HG03025 (cell line): ENCODE results near the gene PGAM2.
"Not testable (repeated sequence)": the region's sequence is repeated elsewhere in the genome, so short reads cannot be mapped to it uniquely, and the experiment has no call there.

Experiments
- ATAC-seq: cut with Tn5 transposase; IDR thresholded peaks from one replicate; pipeline ENCODE4 v1.9.1; 2021; ENCODE audit warnings: mild to moderate bottlenecking, moderate library complexity; ENCODE audit not compliant: unreplicated experiment, low FRiP score

The PGAM2 gene

DNA sequence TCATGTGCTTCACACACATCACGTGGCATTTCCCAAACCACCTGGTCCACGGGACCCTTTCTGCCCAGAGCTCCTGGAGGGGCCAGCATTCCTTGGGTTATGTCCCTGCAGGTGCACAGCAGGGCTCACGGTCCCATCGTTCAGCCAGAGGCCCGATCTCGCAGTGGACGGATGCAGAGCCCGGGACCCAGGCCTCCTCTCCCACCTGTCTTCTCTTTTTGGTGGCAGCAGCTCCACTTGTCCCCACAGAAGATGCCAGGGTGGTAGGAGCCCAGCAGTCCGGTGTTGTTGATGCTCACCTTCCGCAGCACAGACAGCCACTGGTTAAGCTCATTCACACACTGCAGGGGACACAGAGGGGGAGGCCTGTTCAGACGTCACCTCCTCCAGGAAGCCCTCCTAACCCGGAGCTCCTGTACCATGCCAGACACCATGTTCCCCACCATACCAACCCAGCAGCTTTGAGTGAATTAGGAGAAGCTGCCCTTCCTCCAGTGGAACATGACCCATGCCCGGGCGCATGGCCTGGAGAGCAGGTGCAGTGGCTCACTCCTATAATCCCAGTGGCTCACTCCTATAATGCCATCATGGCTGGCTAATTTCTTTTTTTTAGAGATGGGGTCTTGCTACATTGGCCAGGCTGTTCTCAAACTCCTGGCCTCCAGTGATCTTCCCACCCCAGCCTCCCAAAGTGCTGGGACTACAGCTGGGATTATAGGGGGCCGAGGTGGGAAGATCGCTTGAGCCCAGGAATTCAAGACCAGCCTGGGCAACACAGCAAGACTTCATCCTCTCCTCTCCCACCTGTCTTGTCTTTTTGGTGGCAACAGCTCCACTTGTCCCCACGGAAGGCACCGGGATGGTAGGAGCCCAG lies 31.2 kb downstream of the PGAM2 start:
- ATAC-seq: not testable (repeated sequence)

DNA sequence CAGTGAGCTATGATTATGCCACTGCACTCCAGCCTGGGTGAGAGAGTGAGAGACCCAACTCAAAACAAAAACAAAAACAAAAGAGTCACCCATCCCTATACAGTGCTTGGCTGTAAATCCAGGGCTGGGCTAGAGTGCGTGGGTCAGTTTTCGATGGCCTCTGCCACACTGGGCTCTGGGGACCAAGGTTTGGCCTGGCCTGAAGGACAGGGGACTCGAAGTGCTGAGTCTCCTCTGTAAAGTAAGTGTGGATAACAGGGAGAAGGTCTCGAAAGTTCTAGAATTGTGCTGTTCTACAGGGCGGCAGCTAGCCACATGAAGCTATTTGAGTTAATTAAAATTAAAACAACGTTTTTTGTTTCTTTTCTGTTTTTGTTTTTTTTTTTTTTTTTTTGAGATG lies 33.3 kb downstream of the PGAM2 start:
- ATAC-seq: not testable (repeated sequence)

DNA sequence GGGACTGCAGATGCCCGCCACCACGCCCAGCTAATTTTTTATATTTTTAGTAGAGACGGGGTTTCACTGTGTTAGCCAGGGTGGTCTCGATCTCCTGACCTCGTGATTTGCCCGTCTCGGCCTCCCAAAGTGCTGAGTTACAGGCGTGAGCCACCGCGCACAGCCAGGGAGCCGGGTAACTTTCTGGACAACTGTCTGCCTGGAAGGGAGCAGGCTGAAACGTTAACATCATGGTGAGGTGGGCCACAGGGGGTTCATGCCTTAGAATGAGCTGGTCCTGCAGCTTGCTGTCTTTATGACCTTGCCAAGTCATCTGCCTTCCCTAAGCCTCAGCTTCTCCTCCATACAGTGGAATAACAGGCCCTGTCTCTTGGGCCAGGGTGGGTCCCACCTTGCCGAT lies 34.0 kb downstream of the PGAM2 start:
- not testable (repeated sequence) for ATAC-seq

DNA sequence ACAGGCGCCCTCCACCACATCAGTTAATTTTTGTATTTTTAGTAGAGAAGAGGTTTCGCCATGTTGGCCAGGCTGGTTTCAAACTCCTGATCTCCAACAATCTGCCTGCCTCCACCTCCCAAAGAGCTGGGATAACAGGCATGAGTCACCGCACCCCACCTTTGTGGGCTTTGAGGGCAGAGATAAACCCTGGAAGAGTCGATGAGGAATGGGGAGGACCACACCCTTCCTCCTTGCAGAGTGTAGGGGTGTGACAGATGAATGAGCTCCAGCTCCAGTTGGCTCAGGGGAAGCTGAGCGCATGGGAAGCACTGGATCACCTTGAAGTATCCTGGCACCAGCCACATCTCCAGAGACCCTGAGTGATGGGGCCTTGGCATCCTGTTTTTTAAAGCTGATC lies 35.3 kb downstream of the PGAM2 start:
- ATAC-seq: not testable (repeated sequence)

DNA sequence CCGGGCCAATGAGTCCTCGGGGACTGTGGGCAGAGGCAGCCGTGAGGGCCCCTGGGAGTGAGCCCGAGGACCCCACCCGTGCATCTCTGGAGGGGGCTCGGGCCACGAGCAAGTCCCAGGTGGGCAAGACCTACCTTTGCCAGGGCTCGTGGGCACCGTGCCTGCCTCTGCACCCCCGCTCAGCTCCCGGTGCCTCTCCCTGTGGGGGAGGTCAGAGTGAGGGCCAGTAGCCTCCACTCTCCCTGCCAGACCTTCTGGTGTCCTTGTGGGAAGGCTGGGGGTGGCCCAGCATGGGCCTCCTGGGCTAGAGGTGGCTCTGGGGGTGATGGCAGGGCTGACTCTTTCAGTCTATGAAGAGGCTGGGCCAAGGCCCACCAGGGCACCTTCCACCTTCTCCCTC lies 35.9 kb downstream of the PGAM2 start:
- ATAC-seq: not testable (repeated sequence)

DNA sequence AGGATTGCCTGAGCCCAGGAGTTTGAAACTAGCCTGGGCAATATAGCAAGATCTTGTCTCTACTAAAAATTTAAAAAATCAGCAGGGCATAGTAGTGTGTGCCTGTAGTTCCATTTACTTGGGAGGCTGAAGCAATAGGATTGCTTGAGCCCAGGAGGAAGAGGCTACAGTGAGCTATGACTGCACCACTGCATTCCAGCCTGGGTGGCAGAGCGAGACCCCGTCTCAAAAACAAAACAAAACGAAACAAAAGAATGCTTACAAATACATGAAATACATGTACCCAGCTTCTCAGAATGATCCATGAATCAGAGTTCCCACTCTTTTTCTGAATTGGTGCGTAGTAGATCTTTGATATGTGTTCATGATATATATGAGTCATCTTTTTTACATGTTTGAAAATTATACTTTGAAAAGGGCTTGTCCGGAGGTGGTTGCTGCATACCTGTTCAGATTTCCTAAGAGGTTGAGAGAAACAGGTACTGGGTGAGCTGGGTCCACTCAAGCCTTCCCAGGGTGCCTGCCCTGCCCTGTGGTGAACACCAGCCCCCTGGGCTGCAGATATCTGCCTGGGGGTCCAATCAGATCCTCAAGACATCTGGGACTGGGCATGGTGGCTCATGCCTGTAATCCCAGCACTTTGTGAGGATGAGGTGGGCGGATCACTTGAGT lies 42.4 kb downstream of the PGAM2 start:
- ATAC-seq: not testable (repeated sequence)

DNA sequence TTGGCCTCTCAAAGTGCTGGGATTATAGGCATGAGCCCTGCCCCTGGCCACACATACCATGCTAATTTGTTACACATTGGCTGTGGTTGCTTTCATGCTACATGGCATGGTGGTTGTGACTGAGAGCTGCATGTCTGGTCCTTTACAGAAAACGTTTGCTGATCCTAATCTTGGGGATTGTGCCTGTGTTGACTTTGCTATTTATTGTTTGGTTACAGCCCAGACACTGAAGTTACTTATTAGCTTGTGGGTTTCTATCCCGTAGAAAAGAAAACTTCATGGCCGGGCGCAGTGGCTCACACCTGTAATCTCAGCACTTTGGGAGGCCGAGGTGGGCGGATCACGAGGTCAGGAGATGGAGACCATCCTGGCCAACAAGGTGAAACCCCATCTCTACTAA lies 43.3 kb downstream of the PGAM2 start:
- not testable (repeated sequence) for ATAC-seq

DNA sequence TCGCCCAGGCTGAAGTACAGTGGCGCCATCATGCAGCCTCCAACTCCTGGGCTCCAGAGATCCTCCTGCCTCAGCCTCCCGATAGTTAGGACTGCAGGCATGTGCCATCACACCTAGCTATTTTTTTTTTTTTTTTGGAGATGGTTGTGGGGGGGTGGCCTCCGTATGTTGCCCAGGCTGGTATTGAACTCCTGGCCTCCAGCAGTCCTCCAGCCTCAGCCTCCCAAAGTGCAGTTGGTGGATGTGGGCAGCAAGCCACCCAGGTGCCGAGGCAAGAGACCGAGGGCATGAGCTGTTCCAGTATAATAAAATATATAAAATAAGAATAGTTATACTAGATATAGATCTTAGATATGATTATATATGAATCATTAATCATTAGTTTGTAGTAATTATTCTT lies 45.5 kb downstream of the PGAM2 start:
- ATAC-seq: not testable (repeated sequence)

DNA sequence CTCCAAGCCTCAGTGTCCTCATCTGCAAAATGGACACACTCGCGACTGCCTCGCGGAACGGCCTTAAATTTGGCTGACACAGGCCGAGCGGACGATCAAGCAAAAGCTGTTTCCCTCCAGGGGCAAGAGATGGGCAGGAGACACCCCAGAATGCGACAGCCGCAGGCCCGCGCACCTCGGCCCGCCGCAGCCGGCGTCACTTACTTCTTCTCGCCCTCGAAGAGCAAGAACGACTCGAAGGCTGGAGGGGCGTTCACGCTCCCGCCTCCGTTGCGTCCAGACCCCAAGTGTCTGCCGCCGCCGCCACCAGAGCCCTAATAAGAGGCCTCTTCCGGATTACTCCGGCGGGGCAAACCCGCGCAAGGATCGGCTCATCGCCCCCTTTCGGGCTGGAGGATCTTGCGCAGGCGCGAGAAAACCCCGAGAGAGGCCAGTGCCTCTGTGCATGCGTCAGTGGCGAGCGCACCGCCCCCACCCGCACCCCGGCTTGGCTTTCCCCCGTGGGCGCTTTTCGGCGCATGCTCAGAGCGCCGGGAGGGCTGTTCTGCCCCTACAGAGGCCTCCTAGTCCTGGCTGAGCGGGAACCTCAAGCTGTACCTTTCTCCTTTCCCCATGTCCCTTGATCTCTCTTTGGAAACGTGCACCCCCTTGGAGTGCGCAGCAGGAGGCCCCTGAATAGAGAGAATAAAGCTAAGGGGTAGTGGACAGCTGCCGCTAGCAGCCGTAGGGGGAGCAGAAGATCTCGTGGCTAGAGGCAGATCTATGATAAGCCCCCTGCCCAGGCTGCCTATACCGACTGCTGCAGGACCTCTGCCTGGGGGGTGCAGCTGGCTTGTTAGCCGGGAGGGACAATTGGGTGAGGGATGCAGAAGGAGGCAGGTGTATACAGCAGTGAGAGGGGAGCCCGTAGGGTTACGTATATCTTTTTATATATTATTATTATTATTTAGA lies 46.2 kb downstream of the PGAM2 start:
- ATAC-seq: peak; percentile 81

DNA sequence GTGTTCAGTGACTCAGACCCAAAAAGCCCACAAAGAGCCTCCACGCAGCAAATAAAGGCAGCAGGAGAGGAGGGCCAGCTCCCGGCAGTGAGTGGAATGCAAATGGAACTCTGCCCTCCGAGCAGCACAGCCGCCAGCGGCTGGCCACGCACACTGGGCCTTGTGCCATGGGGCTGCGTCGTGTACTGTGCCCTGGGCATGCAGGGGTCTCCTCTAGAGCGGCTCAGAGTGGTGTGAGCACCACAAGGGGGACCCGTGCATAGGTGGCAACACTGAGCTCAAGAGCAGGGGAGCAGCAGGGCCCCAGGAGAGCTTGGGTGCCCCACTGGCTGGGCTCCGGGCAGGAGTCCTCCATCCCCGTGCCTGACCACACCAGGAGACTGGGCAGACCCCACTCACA lies 50.3 kb downstream of the PGAM2 start:
- not testable (repeated sequence) for ATAC-seq
